A549 (cell line): Measurements from ENCODE around the gene LRRC3.

Experiments used
- CTCF ChIP-seq: fragments of >200 bp; sonication (Bioruptor Twin); formaldehyde crosslinking; IDR thresholded peaks from 3 replicates; pipeline ENCODE4 v1.5.1; 2016
- HMGXB4 ChIP-seq: fragments of 250-450 bp; sonication (Bioruptor Pico); IDR thresholded peaks from 2 replicates; pipeline ENCODE4 v1.5.0; 2021; ENCODE audit warnings: mild to moderate bottlenecking, moderate library complexity, borderline replicate concordance
- MAX ChIP-seq: IDR thresholded peaks from 2 replicates; pipeline ENCODE4 v1.6.1; 2012
- POLR2A ChIP-seq: IDR thresholded peaks from 2 replicates; pipeline ENCODE4 v1.6.1; 2012; ENCODE audit warnings: mild to moderate bottlenecking, low read length
- REST ChIP-seq: fragments of 200-600 bp; sonication (generic); IDR thresholded peaks from 2 replicates; pipeline ENCODE4 v1.6.1; 2016; ENCODE audit warnings: antibody characterized with exemption, mild to moderate bottlenecking, moderate library complexity
- SMC3 ChIP-seq: fragments of >200 bp; sonication (Bioruptor Twin); formaldehyde crosslinking; IDR thresholded peaks from 3 replicates; pipeline ENCODE4 v1.6.1; 2018; ENCODE audit warnings: inconsistent platforms
- USF2 ChIP-seq: fragments of 450-650 bp; IDR thresholded peaks from 2 replicates; pipeline ENCODE4 v1.6.1; 2014; ENCODE audit warnings: antibody characterized with exemption

GRCh38 chr21:44416193-44416592, 39.1 kb upstream of the LRRC3 start:
- TF ChIP-seq CTCF (no peak), HMGXB4 (CRISPR knock-in tag) (no peak), REST (no peak), SMC3 (no peak), USF2 (no peak), MAX (no peak), POLR2A (no peak)
